ENCODE measurements around the gene SGSM2.

DNA sequence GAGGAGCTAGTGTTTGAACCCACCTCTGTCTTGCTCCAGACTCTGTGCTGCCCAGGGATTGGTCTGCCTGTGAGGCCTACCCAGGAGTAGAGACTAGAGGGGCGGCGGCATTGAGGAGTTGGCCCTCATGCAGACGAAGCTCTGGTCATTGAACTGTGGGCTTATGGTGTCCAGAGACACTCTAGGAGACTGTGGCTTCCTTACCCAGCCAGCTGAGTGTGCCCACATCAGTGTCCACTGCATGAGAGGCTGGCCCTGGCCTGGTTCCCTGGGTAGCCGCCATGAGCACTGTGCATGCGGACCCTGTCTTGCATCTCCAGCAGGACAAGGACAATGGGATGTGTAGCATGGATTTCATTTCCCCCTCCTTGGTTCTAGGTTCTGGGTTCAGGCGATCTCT lies 14.0 kb downstream of the SGSM2 start:
- TF ChIP-seq POLR2A (IDR thresholded peaks at IDR 0.05; ENCODE audit: low read length) (no peak), GATA1 (IDR thresholded peaks at IDR 0.05; ENCODE audit: low read depth, low read length) (no peak)

All from erythroblast (primary cell).